HG03378 (cell line): ENCODE results near the gene TOR1AIP2.
"Not testable (repeated sequence)": the region's sequence is repeated elsewhere in the genome, so short reads cannot be mapped to it uniquely, and the experiment has no call there.

Experiments used
- ATAC-seq: cut with Tn5 transposase; IDR thresholded peaks from one replicate; pipeline ENCODE4 v1.9.1; 2021; ENCODE audit warnings: mild to moderate bottlenecking, moderate library complexity; ENCODE audit not compliant: unreplicated experiment

The TOR1AIP2 gene

GRCh38 chr1:179808503-179808902 lies 69.1 kb downstream of the TOR1AIP2 start:
- no peak for ATAC-seq

DNA sequence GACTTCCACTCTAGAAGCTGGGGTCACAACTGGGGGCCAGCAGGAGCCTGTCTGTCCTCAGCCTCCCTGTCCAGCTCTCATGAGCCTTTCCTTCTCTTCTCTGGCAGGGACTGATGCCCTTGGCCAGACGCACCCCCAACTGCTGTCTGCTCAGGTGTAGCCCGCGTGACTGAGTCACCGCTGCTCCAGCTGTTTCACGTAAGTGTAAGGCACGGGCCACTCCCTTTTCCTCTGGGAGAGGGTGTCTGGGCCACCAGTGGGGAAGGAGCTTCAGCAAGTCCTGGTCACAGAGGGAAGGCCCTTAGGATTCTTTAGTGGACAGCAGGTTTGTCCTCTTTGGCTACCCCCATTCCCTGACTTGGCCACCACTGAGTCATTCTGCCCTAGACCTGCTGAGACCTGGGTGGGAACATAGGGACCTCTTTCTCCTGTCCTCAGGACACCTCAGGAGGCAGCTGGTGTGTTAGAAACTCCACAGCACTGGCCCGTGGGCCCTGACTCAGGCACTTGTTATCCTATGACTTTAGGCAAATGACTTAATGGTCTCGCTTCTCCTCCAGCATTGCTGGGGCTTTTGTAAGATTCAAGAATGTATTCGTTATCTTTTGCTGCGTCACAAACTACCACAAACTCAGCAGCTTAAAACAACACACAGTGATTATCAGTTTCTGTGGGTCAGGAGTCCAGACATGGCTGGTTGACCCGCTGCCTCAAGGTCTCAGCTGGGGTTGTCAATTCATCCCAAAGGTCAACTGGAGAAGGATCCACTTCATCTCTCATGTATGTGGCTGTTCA lies 69.7 kb downstream of the TOR1AIP2 start:
- ATAC-seq: no peak

- no peak for ATAC-seq
These were observed 70.3 kb downstream of the TOR1AIP2 start for GRCh38 chr1:179807291-179807690.

DNA sequence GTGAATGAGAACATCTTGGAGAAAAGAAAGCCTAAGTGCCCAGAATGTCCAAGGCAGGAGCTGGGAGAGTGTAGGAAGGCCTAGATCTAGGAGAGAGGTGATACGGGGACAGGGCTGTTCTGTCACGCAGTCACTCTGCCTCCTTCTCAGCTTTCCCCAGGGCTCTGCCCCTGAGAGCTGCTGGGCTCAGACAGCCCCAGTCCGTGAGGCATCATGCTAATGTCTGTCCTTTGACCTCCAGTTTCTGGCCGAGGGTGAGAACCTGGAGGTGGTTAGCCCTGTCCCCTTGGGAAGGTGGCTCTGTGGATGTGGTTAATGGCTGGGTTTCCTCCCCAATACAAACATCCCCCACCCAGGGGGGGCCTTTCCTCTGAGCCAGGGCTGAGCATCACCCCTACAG lies 71.3 kb downstream of the TOR1AIP2 start:
- no peak for ATAC-seq

- no peak for ATAC-seq
These were observed 72.1 kb downstream of the TOR1AIP2 start for GRCh38 chr1:179805291-179806195.

- not testable (repeated sequence) for ATAC-seq
These were observed 73.2 kb downstream of the TOR1AIP2 start for GRCh38 chr1:179804417-179804816.

DNA sequence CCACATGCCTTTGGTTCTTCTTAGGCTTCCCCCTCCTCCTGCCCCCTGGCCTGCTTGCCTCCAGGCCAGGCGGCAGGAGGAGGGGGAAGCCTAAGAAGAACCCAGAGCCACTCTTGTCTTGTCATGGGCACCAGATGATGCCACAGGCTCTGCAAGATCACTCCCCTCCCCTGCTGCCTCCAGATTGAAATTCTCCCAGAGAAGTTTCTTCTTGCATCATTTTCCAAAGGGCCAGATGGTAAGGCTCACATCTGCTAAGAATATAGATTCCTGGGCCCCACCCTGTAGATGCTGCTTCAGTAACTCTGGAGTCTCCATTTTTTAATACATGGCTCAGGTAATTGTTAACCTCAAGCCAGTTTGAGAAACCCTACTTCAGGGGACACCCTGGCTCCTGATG lies 73.7 kb downstream of the TOR1AIP2 start:
- no peak for ATAC-seq

DNA sequence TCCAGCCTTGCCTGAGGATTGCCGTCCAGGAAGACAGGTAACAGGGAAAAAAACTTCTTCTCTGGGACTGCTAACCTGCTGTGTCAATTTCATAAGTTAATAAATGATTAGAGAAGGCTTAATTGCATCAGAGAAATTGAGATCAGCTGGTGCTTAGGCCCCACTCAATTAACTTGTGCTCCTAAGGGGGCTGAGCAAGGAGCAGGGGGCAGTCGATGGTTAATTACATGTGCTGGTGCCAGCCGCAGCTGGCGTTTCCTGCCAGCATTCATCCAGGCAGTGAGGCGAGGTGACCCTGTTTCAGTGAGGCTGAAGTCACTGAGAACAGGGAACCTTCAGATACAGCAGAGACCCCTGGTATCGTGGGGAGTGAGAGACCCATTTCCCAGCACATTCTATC lies 74.5 kb downstream of the TOR1AIP2 start:
- no peak for ATAC-seq

GRCh38 chr1:179800481-179800880 lies 77.1 kb downstream of the TOR1AIP2 start:
- no peak for ATAC-seq

DNA sequence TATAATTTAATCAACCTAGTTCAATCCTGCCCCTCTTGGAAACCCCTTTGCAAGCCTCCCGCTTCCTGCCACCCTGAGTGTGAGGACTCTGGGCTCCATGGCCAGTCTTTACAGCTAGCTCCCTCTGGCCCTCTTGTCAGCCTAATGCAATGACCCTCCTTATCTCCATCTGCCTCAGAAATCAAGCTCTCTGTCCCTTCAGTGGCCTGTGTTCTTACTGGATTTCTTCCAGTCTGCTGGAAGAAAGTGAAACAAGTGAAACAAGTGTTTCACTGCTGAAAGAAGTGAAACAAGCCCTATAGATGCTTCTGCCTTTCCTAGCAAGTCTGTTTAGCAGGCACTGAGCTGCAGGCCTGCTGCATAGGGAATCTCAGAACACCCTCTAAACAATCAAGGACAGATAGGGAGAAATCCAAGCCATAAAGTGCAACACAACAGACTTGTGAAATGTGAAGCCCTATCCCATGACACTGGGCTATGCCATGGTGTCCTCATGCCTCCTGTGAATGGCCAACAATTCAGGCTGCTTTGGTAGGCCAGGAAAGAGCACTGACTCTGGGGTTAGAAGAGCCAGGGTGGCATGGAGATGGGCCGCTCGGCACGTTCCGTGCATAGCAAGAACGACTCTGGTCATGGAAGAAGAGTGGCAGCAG lies 78.6 kb downstream of the TOR1AIP2 start:
- no peak for ATAC-seq

DNA sequence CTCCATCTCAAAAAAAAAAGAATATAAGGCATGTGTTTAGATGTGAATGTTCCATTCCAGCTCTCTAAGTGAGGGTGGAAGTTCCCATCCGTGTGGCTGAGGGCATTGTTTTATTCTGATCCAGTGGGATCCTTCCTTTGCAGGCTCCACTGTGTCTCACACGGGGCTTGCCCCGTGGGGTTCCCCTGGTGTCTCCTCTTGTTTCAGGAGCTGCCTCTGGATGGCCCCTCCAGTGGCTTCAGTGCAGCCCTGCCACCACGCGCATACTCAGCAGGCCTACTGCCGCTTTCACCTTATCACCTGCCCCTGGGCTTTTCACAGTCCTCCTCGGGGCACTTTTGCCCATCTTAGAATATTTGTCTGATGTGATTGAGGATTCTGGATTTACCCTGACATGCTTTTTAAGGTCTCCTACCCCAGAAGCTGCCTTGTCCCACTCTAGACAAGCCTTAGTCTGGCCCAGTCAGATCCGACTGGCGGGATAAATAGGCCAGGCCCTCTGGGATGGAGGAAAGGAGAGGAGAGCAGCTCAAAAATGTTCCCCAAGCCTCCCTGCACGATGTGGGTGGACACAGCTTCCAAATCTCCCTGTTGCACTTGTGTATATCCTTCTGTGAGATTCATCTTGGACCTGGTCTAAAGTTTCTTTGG lies 79.3 kb downstream of the TOR1AIP2 start:
- ATAC-seq: no peak

DNA sequence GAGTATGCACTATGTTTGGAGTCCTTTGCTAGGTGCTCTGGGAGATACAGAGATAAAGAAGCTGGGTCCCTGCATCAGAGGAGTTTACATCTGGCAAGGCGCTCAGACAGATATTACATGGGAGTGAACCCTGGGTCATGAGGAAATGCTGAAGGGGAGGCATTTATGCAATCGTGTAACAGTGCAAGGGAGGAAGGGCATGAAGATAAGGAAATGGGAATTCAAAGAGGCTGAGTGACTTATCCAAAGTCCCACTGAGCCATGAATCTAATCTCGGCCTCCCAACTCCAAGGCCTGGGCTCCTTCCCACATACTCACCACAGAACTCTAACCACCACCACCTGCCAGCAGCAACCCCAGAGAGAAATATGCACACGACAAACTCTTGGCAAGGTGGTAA lies 82.9 kb downstream of the TOR1AIP2 start:
- no peak for ATAC-seq

GRCh38 chr1:179794146-179794545 lies 83.5 kb downstream of the TOR1AIP2 start:
- no peak for ATAC-seq

- no peak for ATAC-seq
These were observed 84.3 kb downstream of the TOR1AIP2 start for GRCh38 chr1:179793281-179793680.
